ENCODE data around the gene PRKAR1B. TPM values are rescaled to one million over a fixed set of nuclear protein-coding genes. Genes with fewer than 3 reads are reported as not detected.

Gene PRKAR1B
- total RNA-seq, 2 experiments from 2014 or later, result 13.1 to 13.4 TPM

DNA sequence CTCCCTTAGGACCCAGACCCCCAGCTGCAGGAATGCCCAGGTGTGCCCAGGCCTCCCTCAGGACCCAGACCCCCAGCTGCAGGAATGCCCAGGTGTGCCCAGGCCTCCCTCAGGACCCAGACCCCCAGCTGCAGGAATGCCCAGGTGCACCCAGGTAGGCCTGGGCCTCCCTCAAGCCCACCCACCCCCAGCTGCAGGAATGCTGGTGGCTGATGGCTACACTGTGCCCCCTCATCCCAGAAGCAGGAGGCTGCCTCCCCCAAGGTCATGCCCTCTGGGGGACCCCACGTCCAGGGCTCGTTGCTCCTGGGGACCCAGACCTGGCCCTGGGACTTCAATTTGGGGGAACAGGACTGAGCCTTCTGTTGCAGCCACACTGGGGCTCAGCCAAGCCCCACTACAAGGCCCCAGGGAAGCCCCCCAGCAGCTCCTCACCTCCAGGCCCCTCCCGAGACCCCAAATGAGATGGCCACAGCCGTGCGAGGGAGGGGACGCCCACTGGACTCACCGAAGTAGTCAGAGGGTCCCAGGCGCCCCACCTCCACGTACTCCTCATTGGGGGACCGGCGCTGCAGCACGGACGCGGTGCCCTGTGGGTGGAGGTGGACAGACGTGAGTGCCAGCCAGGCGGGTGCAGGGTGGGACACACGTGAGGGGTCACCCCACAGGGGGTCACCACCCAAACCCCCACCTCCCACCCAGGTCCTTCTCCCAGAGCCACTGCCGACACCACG, 176.0 kb downstream of the PRKAR1B start:
- H3K4me1 Mint-ChIP-seq, result no peaks in the 10 kb centered on the region
- H3K27ac Mint-ChIP-seq, result no peak overlapping the region
- H3K4me3 Mint-ChIP-seq, result no peak overlapping the region
- ChIA-PET POLR2A (no interaction called here), CTCF (no interaction called here)
- H3K9me3 Mint-ChIP-seq, result no peaks in the 10 kb centered on the region
- H3K36me3 Mint-ChIP-seq (ENCODE audit: low read depth), result no peaks in the 10 kb centered on the region
- no peaks in the 10 kb centered on the region for H3K27me3 Mint-ChIP-seq
- DNase-seq, result no peak

DNA sequence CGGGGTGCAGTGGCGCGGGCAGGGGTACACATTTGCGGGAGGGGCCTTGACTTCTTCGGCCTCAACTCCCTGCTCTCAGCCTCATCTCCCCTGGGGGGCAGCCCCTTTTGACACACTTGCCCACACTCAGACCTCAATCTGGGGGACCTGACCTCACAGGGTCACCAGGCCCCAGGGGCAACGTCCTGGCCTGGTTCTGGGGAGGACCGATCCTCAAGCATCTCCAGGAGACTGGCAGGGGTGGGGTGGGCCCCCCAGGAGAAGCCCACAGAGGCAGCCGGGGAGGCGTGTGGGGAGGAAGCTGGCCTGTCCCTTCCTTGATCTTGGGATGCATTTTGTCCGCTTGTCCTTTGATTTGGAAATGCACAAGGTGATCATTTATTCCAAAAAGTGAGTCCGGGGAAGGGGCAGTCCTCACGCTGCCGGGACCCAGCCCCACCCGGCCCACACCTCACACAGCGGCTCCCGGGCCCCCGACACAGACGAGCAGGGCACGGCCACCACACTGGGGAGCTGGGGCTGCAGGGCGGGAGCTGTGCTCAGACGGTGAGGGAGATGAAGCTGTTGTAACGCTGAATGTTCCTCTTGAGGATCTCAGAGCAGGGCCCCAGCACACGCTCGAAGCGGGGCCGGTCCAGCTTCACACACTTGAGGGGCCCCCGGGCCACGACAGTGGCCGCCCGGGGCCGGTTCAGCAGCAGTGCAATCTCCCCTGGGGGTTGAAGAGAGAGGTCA, 177.0 kb downstream of the PRKAR1B start:
- no peaks in the 10 kb centered on the region for H3K9me3 Mint-ChIP-seq

DNA sequence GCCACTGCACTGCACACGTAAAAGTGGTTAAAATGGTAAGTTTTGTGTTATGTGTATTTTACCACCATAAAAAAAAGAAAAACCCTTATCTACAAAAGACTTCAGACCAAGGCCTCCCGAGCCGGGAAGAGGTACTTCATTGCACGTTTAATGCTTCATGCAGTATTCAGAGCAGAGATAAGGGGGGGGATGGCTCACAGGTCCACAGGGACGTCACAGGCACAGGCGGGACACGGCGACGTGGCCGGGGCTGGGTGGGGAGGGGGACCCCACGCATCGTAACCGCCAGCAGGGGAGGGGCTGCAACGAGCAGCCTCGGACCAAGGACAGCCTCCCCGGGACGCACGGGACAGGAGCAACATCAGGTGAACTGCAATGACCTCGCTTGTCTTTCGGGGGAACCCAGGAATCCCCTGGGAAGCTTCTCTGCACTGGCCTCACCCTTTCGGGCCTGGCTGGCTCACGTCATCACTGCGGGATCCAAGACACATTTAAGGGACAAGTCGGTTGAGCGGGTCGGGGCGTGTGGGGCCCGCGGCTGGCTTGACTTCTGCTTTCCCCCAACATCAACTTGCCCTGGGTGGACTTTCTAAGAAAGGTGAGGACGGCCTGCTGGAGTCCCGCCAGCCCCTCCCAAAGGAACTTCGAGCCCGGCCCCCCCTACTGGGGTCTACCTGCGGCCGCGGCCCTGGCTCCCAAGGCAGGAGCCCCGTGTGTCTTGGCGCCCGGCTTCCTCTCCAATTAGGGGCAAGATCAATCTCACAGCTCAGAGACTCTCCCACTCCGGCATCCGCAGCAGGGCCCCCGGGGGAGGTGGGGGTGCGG, 177.8 kb downstream of the PRKAR1B start:
- ChIA-PET CTCF (no interaction called here), POLR2A (no interaction called here)
- H3K4me1 Mint-ChIP-seq, result no peaks in the 10 kb centered on the region
- no peaks in the 10 kb centered on the region for H3K27me3 Mint-ChIP-seq
- H3K27ac Mint-ChIP-seq, result no peak overlapping the region
- H3K9me3 Mint-ChIP-seq, result no peaks in the 10 kb centered on the region
- no peak overlapping the region for H3K4me3 Mint-ChIP-seq
- no peak for DNase-seq
- no peaks in the 10 kb centered on the region for H3K36me3 Mint-ChIP-seq (ENCODE audit: low read depth)

More for the DNA sequence above, 177.0 kb downstream of the PRKAR1B start:
- Mint-ChIP-seq H3K27me3 (no peaks in the 10 kb centered on the region), H3K27ac (no peak overlapping the region), H3K4me3 (no peak overlapping the region), H3K36me3 (ENCODE audit: low read depth) (no peaks in the 10 kb centered on the region), H3K4me1 (no peaks in the 10 kb centered on the region)
- DNase-seq, result no peak
- POLR2A ChIA-PET, result no interaction called here
- CTCF ChIA-PET, result no interaction called here

GRCh38 chr7:548401-548800, 178.7 kb downstream of the PRKAR1B start:
- POLR2A ChIA-PET, result no interaction called here
- Mint-ChIP-seq H3K27me3 (no peaks in the 10 kb centered on the region), H3K27ac (no peak overlapping the region), H3K4me1 (no peaks in the 10 kb centered on the region), H3K4me3 (no peak overlapping the region), H3K9me3 (no peaks in the 10 kb centered on the region), H3K36me3 (ENCODE audit: low read depth) (no peaks in the 10 kb centered on the region)
- CTCF ChIA-PET, result no interaction called here
- DNase-seq, result no peak

GRCh38 chr7:545470-545869, 181.6 kb downstream of the PRKAR1B start:
- H3K27me3 Mint-ChIP-seq, result no peaks in the 10 kb centered on the region
- POLR2A ChIA-PET, result interaction anchor here (0.9 kb wide), 1 partner anchor 29 kb away, joined by 3 read pairs; no protein-coding TSS in a partner anchor

DNA sequence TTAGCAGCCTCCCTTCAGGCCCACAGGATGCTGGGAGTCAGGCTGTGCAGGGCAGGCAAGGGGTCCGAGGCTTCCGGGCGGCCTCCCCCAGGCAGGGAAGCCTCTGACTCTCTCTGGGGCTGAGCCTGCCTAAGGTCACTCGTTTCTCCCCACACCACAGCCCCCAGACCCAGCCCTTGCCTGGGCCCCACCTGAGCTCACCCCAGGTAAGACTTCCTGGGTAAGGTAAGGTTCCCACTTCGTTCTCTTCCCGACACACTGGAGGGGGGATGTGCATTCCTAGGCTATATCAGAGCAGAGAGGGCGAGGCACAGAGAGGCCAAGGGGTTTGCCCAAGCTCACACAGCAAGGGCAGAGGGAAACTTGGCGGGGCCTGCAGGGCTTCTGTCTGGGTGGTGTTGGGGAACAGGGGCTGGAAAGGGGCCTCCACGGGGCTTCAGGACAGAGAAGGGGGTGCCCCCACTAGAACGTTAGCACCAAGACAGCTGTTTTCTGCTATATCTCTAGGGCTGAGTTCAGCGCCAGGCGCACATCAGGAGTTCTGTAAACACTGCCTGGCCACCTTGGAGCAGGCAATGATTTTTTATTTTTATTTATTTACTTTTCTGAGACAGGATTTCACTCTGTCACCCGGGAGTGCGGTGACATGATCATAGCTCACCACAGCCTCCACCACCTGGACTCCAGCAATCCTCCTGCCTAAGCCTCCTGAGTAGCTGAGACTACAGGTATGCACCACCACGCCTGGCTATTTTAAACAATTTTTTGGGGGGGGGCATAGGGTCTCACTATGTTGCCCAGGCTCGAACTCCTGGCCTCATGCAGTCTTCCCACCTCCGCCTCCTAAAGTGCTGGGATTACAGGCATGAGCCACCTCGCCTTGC, 182.5 kb downstream of the PRKAR1B start:
- Mint-ChIP-seq H3K27ac (no peak overlapping the region), H3K27me3 (no peaks in the 10 kb centered on the region), H3K9me3 (no peaks in the 10 kb centered on the region), H3K4me1 (peaks cover 11% of the 10 kb centered on the region), H3K4me3 (no peak overlapping the region), H3K36me3 (ENCODE audit: low read depth) (no peaks in the 10 kb centered on the region)
- ChIA-PET CTCF (no interaction called here), POLR2A (no interaction called here)
- no peak for DNase-seq

More at GRCh38 chr7:545470-545869, 181.6 kb downstream of the PRKAR1B start:
- Mint-ChIP-seq H3K9me3 (no peaks in the 10 kb centered on the region), H3K4me1 (peaks cover 8% of the 10 kb centered on the region), H3K4me3 (no peak overlapping the region), H3K27ac (no peak overlapping the region), H3K36me3 (ENCODE audit: low read depth) (no peaks in the 10 kb centered on the region)
- CTCF ChIA-PET, result no interaction called here
- no peak for DNase-seq

- Mint-ChIP-seq H3K27me3 (no peaks in the 10 kb centered on the region), H3K4me3 (no peak overlapping the region), H3K4me1 (peaks cover 11% of the 10 kb centered on the region), H3K27ac (no peak overlapping the region), H3K9me3 (no peaks in the 10 kb centered on the region), H3K36me3 (ENCODE audit: low read depth) (no peaks in the 10 kb centered on the region)
- ChIA-PET CTCF (no interaction called here), POLR2A (no interaction called here)
- no peak for DNase-seq
Measured at GRCh38 chr7:543501-544337, 183.4 kb downstream of the PRKAR1B start.

- ChIA-PET CTCF (no interaction called here), POLR2A (no interaction called here)
- H3K9me3 Mint-ChIP-seq, result no peaks in the 10 kb centered on the region
- no peak overlapping the region for H3K4me3 Mint-ChIP-seq
- H3K27me3 Mint-ChIP-seq, result no peaks in the 10 kb centered on the region
- H3K4me1 Mint-ChIP-seq, result peaks cover 11% of the 10 kb centered on the region
- no peak overlapping the region for H3K27ac Mint-ChIP-seq
- H3K36me3 Mint-ChIP-seq (ENCODE audit: low read depth), result no peaks in the 10 kb centered on the region
- no peak for DNase-seq
Measured at GRCh38 chr7:542713-543500, 184.2 kb downstream of the PRKAR1B start.

GRCh38 chr7:542131-542712, 184.9 kb downstream of the PRKAR1B start:
- H3K9me3 Mint-ChIP-seq, result no peaks in the 10 kb centered on the region
- no peak for DNase-seq
- no peaks in the 10 kb centered on the region for H3K36me3 Mint-ChIP-seq (ENCODE audit: low read depth)
- POLR2A ChIA-PET, result no interaction called here
- CTCF ChIA-PET, result no interaction called here
- H3K27ac Mint-ChIP-seq, result no peak overlapping the region
- H3K4me1 Mint-ChIP-seq, result peaks cover 11% of the 10 kb centered on the region
- no peak overlapping the region for H3K4me3 Mint-ChIP-seq
- H3K27me3 Mint-ChIP-seq, result no peaks in the 10 kb centered on the region

DNA sequence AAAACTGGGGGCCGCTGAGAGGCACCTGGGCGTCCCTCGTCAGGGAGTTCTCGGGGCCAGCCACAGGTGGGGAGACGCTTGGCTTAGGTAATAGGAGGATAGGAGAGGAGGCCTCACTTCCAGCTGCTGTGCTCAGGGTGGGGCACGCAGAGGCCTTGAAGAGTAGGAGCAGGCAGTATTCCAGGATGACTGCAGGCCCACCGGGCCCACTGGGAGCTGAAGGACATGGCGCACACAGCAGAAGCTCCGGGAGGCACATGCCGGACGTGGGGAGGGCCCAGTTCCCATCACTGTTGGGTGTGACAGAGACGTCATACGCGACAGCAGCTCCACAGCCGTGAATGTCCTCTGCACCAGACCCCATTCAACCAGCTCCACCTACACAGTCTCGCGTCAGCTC, 185.4 kb downstream of the PRKAR1B start:
- no peak overlapping the region for H3K4me3 Mint-ChIP-seq
- H3K9me3 Mint-ChIP-seq, result no peaks in the 10 kb centered on the region
- DNase-seq, result no peak
- no peak overlapping the region for H3K27ac Mint-ChIP-seq
- ChIA-PET CTCF (no interaction called here), POLR2A (no interaction called here)
- H3K36me3 Mint-ChIP-seq (ENCODE audit: low read depth), result no peaks in the 10 kb centered on the region
- no peaks in the 10 kb centered on the region for H3K27me3 Mint-ChIP-seq
- peaks cover 11% of the 10 kb centered on the region for H3K4me1 Mint-ChIP-seq

- Mint-ChIP-seq H3K9me3 (no peaks in the 10 kb centered on the region), H3K27ac (no peak overlapping the region), H3K36me3 (ENCODE audit: low read depth) (no peaks in the 10 kb centered on the region), H3K27me3 (no peaks in the 10 kb centered on the region), H3K4me1 (peaks cover 11% of the 10 kb centered on the region), H3K4me3 (no peak overlapping the region)
- no peak for DNase-seq
- CTCF ChIA-PET, result no interaction called here
- POLR2A ChIA-PET, result no interaction called here
Measured at GRCh38 chr7:540997-541396, 186.1 kb downstream of the PRKAR1B start.
